MM.1S (cell line): ENCODE measurements around the gene UPF3A.

Experiments used
- CTCF ChIP-seq: fragments of 300-600 bp; sonication (generic); IDR thresholded peaks from 2 replicates; pipeline ENCODE4 v1.5.1; 2016; ENCODE audit warnings: antibody characterized with exemption, low read length, mixed read lengths
- EZH2 ChIP-seq: fragments of 300-600 bp; sonication (generic); optimal IDR thresholded peaks from 2 replicates; pipeline ENCODE3; 2017; ENCODE audit warnings: low read depth, mild to moderate bottlenecking, antibody characterized with exemption, low read length, mixed read lengths
- EZH2phosphoT487 ChIP-seq: fragments of 300-600 bp; sonication (generic); IDR thresholded peaks from 2 replicates; pipeline ENCODE4 v1.6.1; 2018; ENCODE audit warnings: antibody characterized with exemption, low read length

GRCh38 chr13:114323349-114323748, 41.9 kb downstream of the UPF3A start:
- TF ChIP-seq CTCF (no peak), EZH2 (no peak), EZH2phosphoT487 (no peak)
